ENCODE results near the gene CAMTA1.

- no peak for TF ChIP-seq POLR2A (IDR thresholded peaks at IDR 0.05; ENCODE audit: low read length)
- TF ChIP-seq GATA1 (IDR thresholded peaks at IDR 0.05; ENCODE audit: low read depth, low read length) = no peak
Measured at GRCh38 chr1:7233646-7234470, 448.6 kb downstream of the CAMTA1 start.

Measured in erythroblast (primary cell).